ENCODE measurements around the gene RXRA.

GRCh38 chr9:134423166-134423565, 96.9 kb downstream of the RXRA start:
- no peak for TF ChIP-seq EP300 (IDR thresholded peaks at IDR 0.05)
- no peak for TF ChIP-seq CTCF (IDR thresholded peaks at IDR 0.05)
